GM23338 (cell line): ENCODE measurements around the gene NUB1.

Experiments
- EZH2 ChIP-seq: fragments of 200-600 bp; sonication (generic); IDR thresholded peaks from one replicate; pipeline ENCODE4 v1.8.0; 2017; ENCODE audit warnings: antibody characterized with exemption, mild to moderate bottlenecking, low read depth; ENCODE audit not compliant: unreplicated experiment
- EZH2phosphoT487 ChIP-seq: fragments of 200-600 bp; sonication (generic); IDR thresholded peaks from one replicate; pipeline ENCODE4 v1.8.1; 2018; ENCODE audit warnings: antibody characterized with exemption; ENCODE audit not compliant: unreplicated experiment
- JUNB ChIP-seq: IDR thresholded peaks from one replicate; pipeline ENCODE4 v1.6.1; 2016; ENCODE audit warnings: antibody characterized with exemption; ENCODE audit not compliant: unreplicated experiment
- NANOG ChIP-seq: IDR thresholded peaks from 2 replicates; pipeline ENCODE4 v1.6.1; 2016; ENCODE audit warnings: antibody characterized with exemption, borderline replicate concordance
- POLR2AphosphoS5 ChIP-seq: IDR thresholded peaks from 2 replicates; pipeline ENCODE4 v1.6.1; 2016; ENCODE audit warnings: antibody characterized with exemption, low read depth
- STAT1 ChIP-seq: IDR thresholded peaks from one replicate; pipeline ENCODE4 v1.6.1; 2016; ENCODE audit warnings: antibody characterized with exemption; ENCODE audit not compliant: unreplicated experiment
- ZNF331 ChIP-seq: fragments of 250-450 bp; sonication (Bioruptor Pico); IDR thresholded peaks from 2 replicates; pipeline ENCODE4 v1.5.0; 2020; ENCODE audit warnings: low read depth, mild to moderate bottlenecking, moderate library complexity
- TF ChIP-seq, protein P1 (sequence below), 2 experiments: fragments of 200-600 bp in 1 of 2; sonication (generic) in 1 of 2; conservative IDR thresholded peaks; 2 replicates each; pipeline versions ENCODE4 v1.5.1 to v1.6.1; 2016 to 2017; ENCODE audit warnings: antibody characterized with exemption in 2 of 2, low read depth in 2 of 2, mild to moderate bottlenecking in 2 of 2, moderate library complexity in 1 of 2
- TF ChIP-seq, protein P2 (sequence below): IDR thresholded peaks from one replicate; pipeline ENCODE4 v1.6.1; 2018; ENCODE audit warnings: antibody characterized with exemption; ENCODE audit not compliant: unreplicated experiment

GRCh38 chr7:151415375-151416105 is 73.9 kb downstream of the NUB1 start:
- TF ChIP-seq, protein P1, sequence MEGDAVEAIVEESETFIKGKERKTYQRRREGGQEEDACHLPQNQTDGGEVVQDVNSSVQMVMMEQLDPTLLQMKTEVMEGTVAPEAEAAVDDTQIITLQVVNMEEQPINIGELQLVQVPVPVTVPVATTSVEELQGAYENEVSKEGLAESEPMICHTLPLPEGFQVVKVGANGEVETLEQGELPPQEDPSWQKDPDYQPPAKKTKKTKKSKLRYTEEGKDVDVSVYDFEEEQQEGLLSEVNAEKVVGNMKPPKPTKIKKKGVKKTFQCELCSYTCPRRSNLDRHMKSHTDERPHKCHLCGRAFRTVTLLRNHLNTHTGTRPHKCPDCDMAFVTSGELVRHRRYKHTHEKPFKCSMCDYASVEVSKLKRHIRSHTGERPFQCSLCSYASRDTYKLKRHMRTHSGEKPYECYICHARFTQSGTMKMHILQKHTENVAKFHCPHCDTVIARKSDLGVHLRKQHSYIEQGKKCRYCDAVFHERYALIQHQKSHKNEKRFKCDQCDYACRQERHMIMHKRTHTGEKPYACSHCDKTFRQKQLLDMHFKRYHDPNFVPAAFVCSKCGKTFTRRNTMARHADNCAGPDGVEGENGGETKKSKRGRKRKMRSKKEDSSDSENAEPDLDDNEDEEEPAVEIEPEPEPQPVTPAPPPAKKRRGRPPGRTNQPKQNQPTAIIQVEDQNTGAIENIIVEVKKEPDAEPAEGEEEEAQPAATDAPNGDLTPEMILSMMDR (conservative IDR thresholded peaks at IDR 0.05; ENCODE audit: low read depth in 2 of 2): no peak
- TF ChIP-seq, protein P2, sequence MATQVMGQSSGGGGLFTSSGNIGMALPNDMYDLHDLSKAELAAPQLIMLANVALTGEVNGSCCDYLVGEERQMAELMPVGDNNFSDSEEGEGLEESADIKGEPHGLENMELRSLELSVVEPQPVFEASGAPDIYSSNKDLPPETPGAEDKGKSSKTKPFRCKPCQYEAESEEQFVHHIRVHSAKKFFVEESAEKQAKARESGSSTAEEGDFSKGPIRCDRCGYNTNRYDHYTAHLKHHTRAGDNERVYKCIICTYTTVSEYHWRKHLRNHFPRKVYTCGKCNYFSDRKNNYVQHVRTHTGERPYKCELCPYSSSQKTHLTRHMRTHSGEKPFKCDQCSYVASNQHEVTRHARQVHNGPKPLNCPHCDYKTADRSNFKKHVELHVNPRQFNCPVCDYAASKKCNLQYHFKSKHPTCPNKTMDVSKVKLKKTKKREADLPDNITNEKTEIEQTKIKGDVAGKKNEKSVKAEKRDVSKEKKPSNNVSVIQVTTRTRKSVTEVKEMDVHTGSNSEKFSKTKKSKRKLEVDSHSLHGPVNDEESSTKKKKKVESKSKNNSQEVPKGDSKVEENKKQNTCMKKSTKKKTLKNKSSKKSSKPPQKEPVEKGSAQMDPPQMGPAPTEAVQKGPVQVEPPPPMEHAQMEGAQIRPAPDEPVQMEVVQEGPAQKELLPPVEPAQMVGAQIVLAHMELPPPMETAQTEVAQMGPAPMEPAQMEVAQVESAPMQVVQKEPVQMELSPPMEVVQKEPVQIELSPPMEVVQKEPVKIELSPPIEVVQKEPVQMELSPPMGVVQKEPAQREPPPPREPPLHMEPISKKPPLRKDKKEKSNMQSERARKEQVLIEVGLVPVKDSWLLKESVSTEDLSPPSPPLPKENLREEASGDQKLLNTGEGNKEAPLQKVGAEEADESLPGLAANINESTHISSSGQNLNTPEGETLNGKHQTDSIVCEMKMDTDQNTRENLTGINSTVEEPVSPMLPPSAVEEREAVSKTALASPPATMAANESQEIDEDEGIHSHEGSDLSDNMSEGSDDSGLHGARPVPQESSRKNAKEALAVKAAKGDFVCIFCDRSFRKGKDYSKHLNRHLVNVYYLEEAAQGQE: no peak
- no peak for TF ChIP-seq POLR2AphosphoS5
- no peak for TF ChIP-seq STAT1
- no peak for TF ChIP-seq EZH2
- no peak for TF ChIP-seq EZH2phosphoT487
- no peak for TF ChIP-seq NANOG
- no peak for TF ChIP-seq ZNF331 (CRISPR knock-in tag)
- no peak for TF ChIP-seq JUNB
